GM10266 (cell line): ENCODE measurements around the gene SFXN5.

Experiments
- DNase-seq: peaks from one replicate; pipeline ENCODE4 v3.0.0; 2012; ENCODE audit errors: extremely low spot score
- TF ChIP-seq, protein P1 (sequence below): IDR thresholded peaks from 2 replicates; pipeline ENCODE4 v1.5.1; 2012; ENCODE audit warnings: mild to moderate bottlenecking, low read depth; ENCODE audit not compliant: control insufficient read depth, insufficient read depth; ENCODE audit errors: missing control alignments

Gene SFXN5

DNA sequence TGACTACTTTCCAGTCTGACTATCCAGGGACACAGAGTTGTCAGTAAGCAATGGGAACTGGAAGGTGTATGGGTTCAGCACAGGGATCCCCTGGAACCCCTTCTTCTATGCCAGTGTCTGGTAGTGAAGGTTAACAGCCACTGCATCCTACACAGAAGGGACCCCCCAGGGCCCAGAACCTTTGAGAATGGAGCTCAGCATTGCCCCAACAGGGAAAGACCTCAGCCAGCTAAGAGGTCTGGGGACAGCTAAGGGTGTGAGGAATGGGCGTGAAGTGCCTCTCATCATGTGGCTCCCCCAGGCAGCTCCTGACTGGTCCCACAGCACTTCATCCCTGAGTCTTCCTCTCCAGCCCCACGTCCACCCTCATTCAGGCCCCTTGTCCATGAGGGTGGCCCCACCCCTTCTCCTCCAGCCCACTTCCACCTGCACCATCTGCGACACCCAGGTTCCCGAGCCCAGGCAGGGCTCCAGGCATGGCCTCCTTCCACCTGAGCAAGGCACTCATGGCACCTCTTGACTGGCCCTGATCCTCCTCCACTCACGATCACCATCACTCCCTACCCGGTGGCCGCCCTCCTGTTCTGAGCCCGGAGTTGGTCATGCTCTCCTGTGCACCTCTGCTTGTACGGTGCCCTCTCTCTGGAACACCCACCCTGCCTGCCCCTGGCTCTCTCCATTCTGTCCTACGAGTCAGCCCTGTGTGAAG, 77.1 kb downstream of the SFXN5 start:
- DNase-seq = no peak
- TF ChIP-seq, protein P1, sequence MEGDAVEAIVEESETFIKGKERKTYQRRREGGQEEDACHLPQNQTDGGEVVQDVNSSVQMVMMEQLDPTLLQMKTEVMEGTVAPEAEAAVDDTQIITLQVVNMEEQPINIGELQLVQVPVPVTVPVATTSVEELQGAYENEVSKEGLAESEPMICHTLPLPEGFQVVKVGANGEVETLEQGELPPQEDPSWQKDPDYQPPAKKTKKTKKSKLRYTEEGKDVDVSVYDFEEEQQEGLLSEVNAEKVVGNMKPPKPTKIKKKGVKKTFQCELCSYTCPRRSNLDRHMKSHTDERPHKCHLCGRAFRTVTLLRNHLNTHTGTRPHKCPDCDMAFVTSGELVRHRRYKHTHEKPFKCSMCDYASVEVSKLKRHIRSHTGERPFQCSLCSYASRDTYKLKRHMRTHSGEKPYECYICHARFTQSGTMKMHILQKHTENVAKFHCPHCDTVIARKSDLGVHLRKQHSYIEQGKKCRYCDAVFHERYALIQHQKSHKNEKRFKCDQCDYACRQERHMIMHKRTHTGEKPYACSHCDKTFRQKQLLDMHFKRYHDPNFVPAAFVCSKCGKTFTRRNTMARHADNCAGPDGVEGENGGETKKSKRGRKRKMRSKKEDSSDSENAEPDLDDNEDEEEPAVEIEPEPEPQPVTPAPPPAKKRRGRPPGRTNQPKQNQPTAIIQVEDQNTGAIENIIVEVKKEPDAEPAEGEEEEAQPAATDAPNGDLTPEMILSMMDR = no peak

- TF ChIP-seq, protein P1 = no peak
- no peak for DNase-seq
These were observed 77.6 kb downstream of the SFXN5 start for GRCh38 chr2:72993933-72994280.

DNA sequence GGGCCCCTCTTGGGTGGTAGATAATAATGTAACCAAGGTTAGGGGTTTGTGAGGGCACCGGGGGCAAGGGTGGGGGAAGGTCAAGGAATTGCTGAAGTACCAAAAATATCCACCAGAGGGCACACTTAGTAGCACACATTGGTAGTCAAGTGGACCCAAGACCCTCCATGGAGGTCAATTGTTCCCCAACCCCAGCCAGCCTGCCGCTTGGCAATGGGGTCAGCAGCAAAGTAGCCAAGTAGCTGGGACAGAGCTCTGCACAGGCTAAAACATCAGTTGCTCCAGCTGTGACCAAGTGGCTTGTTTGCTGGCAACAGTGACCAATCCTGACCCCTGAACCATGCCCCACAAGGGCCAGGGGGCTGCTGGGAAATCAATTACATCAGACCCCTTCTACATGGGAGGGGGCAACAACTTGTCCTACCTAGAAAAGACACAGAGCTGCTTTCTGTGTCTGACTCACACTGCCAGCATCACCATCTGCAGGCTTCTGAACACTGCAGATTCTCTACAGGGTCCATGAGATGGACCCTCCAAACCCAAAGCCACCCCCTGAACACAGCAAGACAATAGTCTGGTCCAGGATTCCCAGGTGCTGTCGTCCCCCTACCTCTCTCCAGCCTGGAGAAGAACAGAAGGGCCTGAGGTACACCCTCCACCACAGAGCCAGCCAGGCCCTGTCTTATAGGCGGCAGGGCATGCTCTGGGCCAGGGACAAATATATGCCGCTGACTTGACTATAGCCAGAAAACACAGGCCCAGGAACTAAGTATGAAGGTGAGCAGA, 78.2 kb downstream of the SFXN5 start:
- TF ChIP-seq, protein P1 = peak; percentile 70

DNA sequence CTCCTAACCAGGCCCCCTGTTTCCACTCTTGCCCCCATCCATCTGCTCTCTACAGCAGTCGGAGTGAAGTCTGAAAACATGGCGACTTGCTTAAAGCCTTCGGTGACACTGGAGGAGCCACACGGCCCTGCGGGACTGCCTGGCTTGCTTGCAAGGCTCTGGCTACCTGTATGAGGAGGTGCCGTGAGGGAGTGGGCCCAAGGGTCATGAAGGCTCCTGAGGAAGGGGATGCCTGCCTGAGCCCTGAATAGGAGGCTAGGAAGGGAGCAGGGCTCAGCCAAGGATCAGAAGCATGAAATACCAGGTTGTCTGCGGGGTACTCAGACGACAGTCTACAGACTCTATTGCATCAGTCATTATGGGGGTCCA, 78.8 kb downstream of the SFXN5 start:
- no peak for DNase-seq
- TF ChIP-seq, protein P1 = no peak

More for the DNA sequence above, 78.2 kb downstream of the SFXN5 start:
- peak; percentile 81 for DNase-seq

DNA sequence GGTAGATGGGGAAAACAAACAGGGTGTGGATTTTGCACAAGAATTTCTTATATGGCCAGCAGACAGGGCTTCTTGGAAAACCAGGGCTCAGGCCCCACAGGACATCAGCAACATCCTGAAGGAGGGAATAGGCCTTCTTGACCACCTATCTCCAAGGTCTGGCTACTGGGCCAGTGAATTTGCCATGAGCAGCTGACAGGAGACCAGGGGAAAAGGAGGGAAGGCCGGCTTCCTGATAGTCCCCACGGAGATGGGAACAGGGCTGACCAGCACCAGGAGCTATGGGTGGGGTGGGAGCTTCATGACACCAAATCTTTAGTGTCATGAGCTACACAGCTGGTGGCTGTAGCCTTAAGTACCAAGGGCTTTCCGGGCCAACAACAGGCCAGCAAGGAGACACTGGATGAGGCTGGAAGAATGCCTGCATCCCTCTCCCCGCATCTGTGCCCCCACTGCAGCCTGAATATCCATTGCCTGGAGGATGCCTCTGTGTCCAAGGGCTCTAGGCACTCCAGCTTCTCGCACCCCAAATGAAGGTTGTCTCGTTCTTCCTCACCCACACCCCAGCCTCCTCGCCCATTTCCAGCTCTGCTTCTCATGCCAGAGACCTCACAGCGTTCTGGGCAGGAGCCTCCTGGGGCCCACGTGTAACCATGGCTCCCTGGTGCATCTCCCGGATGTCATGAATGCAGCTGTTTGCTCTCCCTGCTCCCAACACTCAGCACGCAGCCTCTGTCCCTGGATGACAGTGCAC, 79.4 kb downstream of the SFXN5 start:
- no peak for DNase-seq
- TF ChIP-seq, protein P1 = no peak

GRCh38 chr2:72991439-72991725, 80.1 kb downstream of the SFXN5 start:
- DNase-seq = no peak
- TF ChIP-seq, protein P1 = no peak
